ENCODE results near the gene ZNF471. TPM values are rescaled to one million over a fixed set of nuclear protein-coding genes. Genes with fewer than 3 reads are reported as not detected.

The ZNF471 gene
- total and polyA plus RNA-seq, 3 donors from 2014 or later: 7.0 to 22.8 (median 13.1) TPM

- TF ChIP-seq POLR2A (IDR thresholded peaks at IDR 0.05): no peak
- TF ChIP-seq, protein P1, sequence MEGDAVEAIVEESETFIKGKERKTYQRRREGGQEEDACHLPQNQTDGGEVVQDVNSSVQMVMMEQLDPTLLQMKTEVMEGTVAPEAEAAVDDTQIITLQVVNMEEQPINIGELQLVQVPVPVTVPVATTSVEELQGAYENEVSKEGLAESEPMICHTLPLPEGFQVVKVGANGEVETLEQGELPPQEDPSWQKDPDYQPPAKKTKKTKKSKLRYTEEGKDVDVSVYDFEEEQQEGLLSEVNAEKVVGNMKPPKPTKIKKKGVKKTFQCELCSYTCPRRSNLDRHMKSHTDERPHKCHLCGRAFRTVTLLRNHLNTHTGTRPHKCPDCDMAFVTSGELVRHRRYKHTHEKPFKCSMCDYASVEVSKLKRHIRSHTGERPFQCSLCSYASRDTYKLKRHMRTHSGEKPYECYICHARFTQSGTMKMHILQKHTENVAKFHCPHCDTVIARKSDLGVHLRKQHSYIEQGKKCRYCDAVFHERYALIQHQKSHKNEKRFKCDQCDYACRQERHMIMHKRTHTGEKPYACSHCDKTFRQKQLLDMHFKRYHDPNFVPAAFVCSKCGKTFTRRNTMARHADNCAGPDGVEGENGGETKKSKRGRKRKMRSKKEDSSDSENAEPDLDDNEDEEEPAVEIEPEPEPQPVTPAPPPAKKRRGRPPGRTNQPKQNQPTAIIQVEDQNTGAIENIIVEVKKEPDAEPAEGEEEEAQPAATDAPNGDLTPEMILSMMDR (IDR thresholded peaks at IDR 0.05): no peak
- WGBS, 2 donors: 0 to 1% methylated on average over 12 to 23 of the region's 23 CpGs
- Histone ChIP-seq H3K36me3 (ENCODE audit: low read depth, missing control alignments) (peaks cover 6% of the 10 kb centered on the region), H3K4me3 (peak overlapping the region; percentile 75 to 88), H3K4me1 (peaks cover 6% of the 10 kb centered on the region), H3K27me3 (no peaks in the 10 kb centered on the region), H3K9me3 (no peaks in the 10 kb centered on the region), H3K27ac (peak overlapping the region; percentile 35 to 70)
- peak; percentile 78 for DNase-seq
- intact Hi-C loops (cut with DNase I; ENCODE audit: low total_unique reads): no loop called here
Observed at GRCh38 chr19:56566904-56567273, 59.2 kb downstream of the ZNF471 start.

DNA sequence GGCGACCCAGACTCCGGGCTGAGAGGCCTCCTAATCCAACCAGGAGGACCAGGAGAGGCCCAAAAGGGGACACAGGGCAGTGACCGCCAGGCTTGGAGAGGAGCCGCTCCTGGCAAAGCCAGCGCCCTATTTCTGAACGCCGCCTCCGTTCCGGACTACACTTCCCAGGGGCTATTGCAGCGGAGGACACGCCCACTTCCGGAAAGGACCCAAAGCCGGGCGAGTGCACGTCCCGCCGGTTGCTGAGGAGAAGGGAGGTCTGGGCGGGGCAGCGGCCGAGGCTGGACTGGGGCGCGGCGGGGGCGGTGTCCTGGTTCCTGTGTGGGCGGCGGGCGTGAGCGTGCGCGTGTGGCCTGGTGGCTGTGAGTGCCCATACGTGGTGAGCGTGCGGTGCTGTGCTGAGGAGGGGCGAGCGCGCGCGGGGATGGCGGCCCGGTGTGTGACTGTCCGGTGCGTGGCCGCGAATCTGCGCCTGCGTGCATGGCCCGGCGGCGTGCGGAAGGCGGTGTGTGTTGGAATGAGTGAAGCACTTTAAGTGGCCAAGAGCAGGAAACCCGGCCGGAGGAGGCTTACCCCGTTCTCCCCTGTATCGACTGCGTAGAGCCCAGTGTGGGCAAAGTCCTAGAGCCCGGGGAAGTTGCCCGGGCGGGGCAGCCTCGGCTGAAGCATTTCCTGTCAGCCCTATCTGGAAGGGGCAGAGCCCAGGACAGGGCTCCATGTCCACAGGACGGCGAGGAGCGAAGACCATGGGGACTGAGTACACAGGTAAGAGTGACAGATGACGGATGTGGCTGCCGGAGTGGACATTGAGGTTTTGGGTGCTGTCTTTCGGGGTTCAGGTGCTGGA, 59.8 kb downstream of the ZNF471 start, which contains the start of gene ZNF470:
ZNF470 (plus strand) TSS at position 195 of the 847 bp plus-strand sequence. CDS start 2,844 bp downstream, outside the sequence.
- no peak for TF ChIP-seq POLR2A (IDR thresholded peaks at IDR 0.05)
- no peaks in the 10 kb centered on the region for H3K27me3 ChIP-seq
- peaks cover 6% of the 10 kb centered on the region for H3K4me1 ChIP-seq
- H3K9me3 ChIP-seq: no peaks in the 10 kb centered on the region
- peak; percentile 98 for DNase-seq
- intact Hi-C loops (cut with DNase I; ENCODE audit: low total_unique reads): no loop called here
- 2 to 6% methylated on average over 12 to 66 of the region's 66 CpGs for WGBS, 2 donors
- peaks cover 6% of the 10 kb centered on the region for H3K36me3 ChIP-seq (ENCODE audit: low read depth, missing control alignments)
- peak within 1 kb of the TSS; percentile 75 to 88 for H3K4me3 ChIP-seq
- H3K27ac ChIP-seq: peak within 1 kb of the TSS; percentile 35 to 70

DNA sequence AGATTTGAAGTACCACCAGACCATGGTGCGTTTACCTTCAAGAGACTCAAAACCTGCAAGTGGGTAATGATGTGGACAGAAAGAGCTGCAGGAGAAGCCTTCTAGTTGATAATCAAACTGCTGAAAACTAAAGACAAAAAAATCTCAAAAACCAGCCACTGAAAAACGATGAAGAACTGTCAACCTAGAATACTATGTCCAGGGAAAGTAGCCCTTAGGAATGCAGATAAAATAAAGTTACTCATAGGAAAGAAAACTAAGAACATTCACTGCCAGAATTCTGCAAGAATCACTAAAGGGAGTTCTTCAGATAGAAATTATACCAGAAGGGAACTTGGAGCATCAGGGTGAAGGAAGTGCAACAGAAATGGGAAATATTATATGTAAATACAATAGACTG, 64.9 kb downstream of the ZNF471 start:
- WGBS, 2 donors: 48 to 70% methylated on average over 2 of the region's 2 CpGs
- no peak overlapping the region for H3K4me3 ChIP-seq
- H3K36me3 ChIP-seq (ENCODE audit: low read depth, missing control alignments): peaks cover 6% of the 10 kb centered on the region
- H3K27me3 ChIP-seq: no peaks in the 10 kb centered on the region
- DNase-seq: no peak
- intact Hi-C loops (cut with DNase I; ENCODE audit: low total_unique reads): no loop called here
- no peak overlapping the region for H3K27ac ChIP-seq
- H3K4me1 ChIP-seq: peaks cover 6% of the 10 kb centered on the region
- peaks cover 3% of the 10 kb centered on the region for H3K9me3 ChIP-seq
- TF ChIP-seq, protein P1 (IDR thresholded peaks at IDR 0.05): no peak
- TF ChIP-seq POLR2A (IDR thresholded peaks at IDR 0.05): no peak

DNA sequence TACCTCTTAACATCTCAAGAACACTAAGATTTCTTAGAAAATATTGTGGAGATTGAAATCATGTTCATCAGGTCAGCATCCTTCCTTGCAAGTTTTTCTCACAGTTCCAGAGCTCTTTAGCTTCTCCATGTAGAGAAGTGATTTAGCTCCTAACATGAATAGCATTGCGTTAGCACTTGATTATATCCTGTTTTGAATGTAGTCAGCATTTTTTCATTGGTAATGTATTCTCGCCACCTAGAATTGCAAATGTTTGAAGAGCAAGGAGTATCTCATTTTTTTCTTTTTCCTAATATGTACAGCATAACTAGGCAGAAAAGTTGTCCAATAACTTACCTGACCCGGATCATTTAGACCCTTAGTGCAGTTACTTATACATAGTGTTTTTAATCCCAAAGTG, 66.3 kb downstream of the ZNF471 start:
- intact Hi-C loops (cut with DNase I; ENCODE audit: low total_unique reads): no loop called here
- Histone ChIP-seq H3K27ac (no peak overlapping the region), H3K9me3 (peaks cover 3% of the 10 kb centered on the region), H3K27me3 (no peaks in the 10 kb centered on the region), H3K4me1 (no peaks in the 10 kb centered on the region), H3K4me3 (no peak overlapping the region), H3K36me3 (ENCODE audit: low read depth, missing control alignments) (peaks cover 6% of the 10 kb centered on the region)
- WGBS, 2 donors: 97 to 100% methylated on average over 3 of the region's 3 CpGs
- TF ChIP-seq POLR2A (IDR thresholded peaks at IDR 0.05): no peak
- no peak for DNase-seq

GRCh38 chr19:56577719-56578602, 70.3 kb downstream of the ZNF471 start:
- TF ChIP-seq, protein P1 (IDR thresholded peaks at IDR 0.05): no peak
- no peak for TF ChIP-seq POLR2A (IDR thresholded peaks at IDR 0.05)
- Histone ChIP-seq H3K27ac (no peak overlapping the region), H3K9me3 (peaks cover 3% of the 10 kb centered on the region), H3K36me3 (ENCODE audit: low read depth, missing control alignments) (no peaks in the 10 kb centered on the region), H3K4me1 (no peaks in the 10 kb centered on the region), H3K4me3 (no peak overlapping the region), H3K27me3 (no peaks in the 10 kb centered on the region)
- WGBS, 2 donors: 94 to 95% methylated on average over 11 of the region's 11 CpGs
- intact Hi-C loops (cut with DNase I; ENCODE audit: low total_unique reads): no loop called here
- DNase-seq: no peak

Other genes starting within 250 kb of the ZNF471 start
- under 1 TPM in 1 of 2 donors, not detected in 1; 0.79 TPM for gene EDDM13, start 235.1 kb upstream of the ZNF471 start, total RNA-seq
- gene EDDM13, start 235.1 kb upstream of the ZNF471 start, polyA plus RNA-seq (ENCODE audit: insufficient read depth, low read depth, low replicate concordance): 1.8 TPM
- gene ZSCAN5A, start 193.0 kb upstream of the ZNF471 start, total RNA-seq: 10 to 100 TPM; 39.8 to 55.3 TPM
- gene ZSCAN5A, start 193.0 kb upstream of the ZNF471 start, polyA plus RNA-seq (ENCODE audit: insufficient read depth, low read depth, low replicate concordance): 50.6 TPM
- gene ZNF582, start 114.3 kb upstream of the ZNF471 start, total RNA-seq: 10 to 100 TPM; 11.3 to 12.0 TPM
- gene ZNF582, start 114.3 kb upstream of the ZNF471 start, polyA plus RNA-seq (ENCODE audit: insufficient read depth, low read depth, low replicate concordance): 7.2 TPM
- 10 to 100 TPM in 1 of 2 donors, 1 to 10 TPM in 1; 8.6 to 16.2 TPM for gene ZNF583, start 103.5 kb upstream of the ZNF471 start, total RNA-seq
- gene ZNF583, start 103.5 kb upstream of the ZNF471 start, polyA plus RNA-seq (ENCODE audit: insufficient read depth, low read depth, low replicate concordance): 13.2 TPM
- 10 to 100 TPM; 12.1 to 16.5 TPM for gene ZNF667, start 30.5 kb upstream of the ZNF471 start, total RNA-seq
- 7.6 TPM for gene ZNF667, start 30.5 kb upstream of the ZNF471 start, polyA plus RNA-seq (ENCODE audit: insufficient read depth, low read depth, low replicate concordance)
- 10 to 100 TPM; 18.3 to 28.0 TPM for gene ZFP28, start 31.1 kb downstream of the ZNF471 start, total RNA-seq
- gene ZFP28, start 31.1 kb downstream of the ZNF471 start, polyA plus RNA-seq (ENCODE audit: insufficient read depth, low read depth, low replicate concordance): 12.2 TPM
- gene ZNF470, start 59.6 kb downstream of the ZNF471 start, total RNA-seq: 10 to 100 TPM in 1 of 2 donors, 1 to 10 TPM in 1; 8.3 to 11.0 TPM
- gene ZNF470, start 59.6 kb downstream of the ZNF471 start, polyA plus RNA-seq (ENCODE audit: insufficient read depth, low read depth, low replicate concordance): 4.5 TPM
- gene ZNF71, start 87.4 kb downstream of the ZNF471 start, total RNA-seq: 10 to 100 TPM; 18.3 to 19.6 TPM
- 7.2 TPM for gene ZNF71, start 87.4 kb downstream of the ZNF471 start, polyA plus RNA-seq (ENCODE audit: insufficient read depth, low read depth, low replicate concordance)
- gene SMIM17, start 135.3 kb downstream of the ZNF471 start, total RNA-seq: under 1 TPM; 0.25 to 0.79 TPM
- gene SMIM17, start 135.3 kb downstream of the ZNF471 start, polyA plus RNA-seq (ENCODE audit: insufficient read depth, low read depth, low replicate concordance): 1.3 TPM
- 1 to 10 TPM; 2.9 to 4.9 TPM for gene ZNF835, start 163.9 kb downstream of the ZNF471 start, total RNA-seq
- 1.1 TPM for gene ZNF835, start 163.9 kb downstream of the ZNF471 start, polyA plus RNA-seq (ENCODE audit: insufficient read depth, low read depth, low replicate concordance)